Astrocyte (in vitro differentiated cells and primary cell): ENCODE results near the gene VAV2. TPM values are rescaled to one million over a fixed set of nuclear protein-coding genes. Genes with fewer than 3 reads are reported as not detected.

Source experiments
- DNase-seq: peaks from one replicate; pipeline ENCODE4 v3.0.0-alpha.2; 2010; ENCODE audit warnings: low read depth
- FAIRE-seq: peaks from 2 replicates; lab custom pipeline; 2011; peaks lifted over from hg19 to GRCh38; lab: Jason Lieb, UNC
- H2AFZ ChIP-seq: 2 replicates; pipeline ENCODE4 v1.6.0; 2012; ENCODE audit warnings: low read depth, low read length, inconsistent platforms
- H3K27ac ChIP-seq: 2 replicates; pipeline ENCODE4 v1.5.1; 2011; ENCODE audit warnings: low read depth, low read length, inconsistent platforms
- H3K27me3 ChIP-seq: 2 replicates; pipeline ENCODE4 v1.6.0; 2011; ENCODE audit warnings: low read length, inconsistent platforms; ENCODE audit not compliant: insufficient read depth
- H3K36me3 ChIP-seq: 2 replicates; pipeline ENCODE4 v1.5.1; 2011; ENCODE audit warnings: low read length, inconsistent platforms; ENCODE audit not compliant: insufficient read depth
- H3K4me1 ChIP-seq: 2 replicates; pipeline ENCODE4 v1.5.1; 2011; ENCODE audit warnings: low read length, inconsistent platforms; ENCODE audit not compliant: insufficient read depth
- H3K4me2 ChIP-seq: 2 replicates; pipeline ENCODE4 v1.6.0; 2012; ENCODE audit warnings: low read length, inconsistent platforms
- H3K4me3 ChIP-seq: 2 replicates; pipeline ENCODE4 v1.5.1; 2011; ENCODE audit warnings: low read depth, mild to moderate bottlenecking, low read length, inconsistent platforms; ENCODE audit not compliant: insufficient read depth
- H3K79me2 ChIP-seq: 2 replicates; pipeline ENCODE4 v1.6.0; 2012; ENCODE audit warnings: mild to moderate bottlenecking, low read length, inconsistent platforms; ENCODE audit not compliant: insufficient read depth
- H3K9ac ChIP-seq: 2 replicates; pipeline ENCODE4 v1.6.0; 2012; ENCODE audit warnings: mild to moderate bottlenecking, low read length, inconsistent platforms
- H3K9me3 ChIP-seq: 2 replicates; pipeline ENCODE4 v1.5.1; 2012; ENCODE audit warnings: low read depth, mild to moderate bottlenecking, low read length, inconsistent platforms; ENCODE audit not compliant: insufficient read depth
- H4K20me1 ChIP-seq: 2 replicates; pipeline ENCODE4 v1.6.0; 2012; ENCODE audit warnings: low read length, inconsistent platforms; ENCODE audit not compliant: insufficient read depth
- H3K27ac Mint-ChIP-seq: one replicate; pipeline ENCODE4 v1.8.0; 2021; ENCODE audit warnings: mild to moderate bottlenecking, mixed read lengths; ENCODE audit not compliant: unreplicated experiment
- H3K27me3 Mint-ChIP-seq: one replicate; pipeline ENCODE4 v1.8.0; 2021; ENCODE audit warnings: low read depth, mixed read lengths; ENCODE audit not compliant: unreplicated experiment
- H3K36me3 Mint-ChIP-seq: one replicate; pipeline ENCODE4 v1.8.0; 2021; ENCODE audit warnings: low read depth, mixed read lengths; ENCODE audit not compliant: unreplicated experiment
- H3K4me1 Mint-ChIP-seq: one replicate; pipeline ENCODE4 v1.8.0; 2021; ENCODE audit warnings: low read depth, mixed read lengths; ENCODE audit not compliant: unreplicated experiment
- H3K4me3 Mint-ChIP-seq: one replicate; pipeline ENCODE4 v1.8.0; 2021; ENCODE audit warnings: mild to moderate bottlenecking, moderate library complexity, mixed read lengths; ENCODE audit not compliant: unreplicated experiment
- H3K9me3 Mint-ChIP-seq: one replicate; pipeline ENCODE4 v1.8.0; 2021; ENCODE audit warnings: mild to moderate bottlenecking, mixed read lengths; ENCODE audit not compliant: unreplicated experiment
- CTCF ChIP-seq: IDR thresholded peaks from 2 replicates; pipeline ENCODE4 v1.5.1; 2011; ENCODE audit warnings: low read depth, mild to moderate bottlenecking, inconsistent platforms, low read length, moderate library complexity; ENCODE audit not compliant: insufficient read depth
- EZH2 ChIP-seq: IDR thresholded peaks from 2 replicates; pipeline ENCODE4 v1.6.1; 2012; ENCODE audit warnings: mild to moderate bottlenecking, low read length, inconsistent platforms; ENCODE audit not compliant: insufficient read depth
- total RNA-seq: library from RNA; stranded (reverse); gene quantifications from 2 replicates; pipeline ENCODE4 v1.2.1, GENCODE V29; 2021

Gene VAV2
- total RNA-seq, 1 donor from 2014 or later: 36.5 TPM

GRCh38 chr9:133758228-133758627, 233.9 kb downstream of the VAV2 start:
- H3K27ac ChIP-seq: no peak overlapping the region
- H4K20me1 ChIP-seq: peaks cover under 1% of the 10 kb centered on the region
- Mint-ChIP-seq H3K4me1 (peaks cover 4% of the 10 kb centered on the region), H3K9me3 (peaks cover 13% of the 10 kb centered on the region), H3K27me3 (no peaks in the 10 kb centered on the region), H3K4me3 (no peak overlapping the region), H3K27ac (no peak overlapping the region), H3K36me3 (peaks cover 22% of the 10 kb centered on the region)
- TF ChIP-seq EZH2: no peak
- no peak for TF ChIP-seq CTCF
- no peaks in the 10 kb centered on the region for H3K27me3 ChIP-seq
- DNase-seq: no peak
- H3K4me1 ChIP-seq: no peaks in the 10 kb centered on the region
- no peak overlapping the region for H3K4me2 ChIP-seq
- no peak overlapping the region for H3K9ac ChIP-seq
- H3K36me3 ChIP-seq: no peaks in the 10 kb centered on the region
- H3K79me2 ChIP-seq: no peaks in the 10 kb centered on the region
- H3K4me3 ChIP-seq: no peak overlapping the region
- FAIRE-seq: no peak
- no peak overlapping the region for H2AFZ ChIP-seq
- H3K9me3 ChIP-seq: no peaks in the 10 kb centered on the region

GRCh38 chr9:133754688-133755227, 237.4 kb downstream of the VAV2 start:
- FAIRE-seq (no peak), DNase-seq (no peak)
- Histone ChIP-seq H3K9me3 (no peaks in the 10 kb centered on the region), H3K79me2 (no peaks in the 10 kb centered on the region), H3K27ac (no peak overlapping the region), H2AFZ (no peak overlapping the region), H4K20me1 (no peaks in the 10 kb centered on the region), H3K36me3 (no peaks in the 10 kb centered on the region), H3K4me1 (no peaks in the 10 kb centered on the region), H3K27me3 (peaks cover 5% of the 10 kb centered on the region), H3K9ac (no peak overlapping the region), H3K4me2 (no peak overlapping the region), H3K4me3 (no peak overlapping the region)
- Mint-ChIP-seq H3K4me1 (no peaks in the 10 kb centered on the region), H3K36me3 (peaks cover 22% of the 10 kb centered on the region), H3K9me3 (peaks cover 13% of the 10 kb centered on the region), H3K4me3 (no peak overlapping the region), H3K27ac (no peak overlapping the region), H3K27me3 (peaks cover 4% of the 10 kb centered on the region)
- TF ChIP-seq EZH2 (no peak), CTCF (no peak)

GRCh38 chr9:133754187-133754586, 237.9 kb downstream of the VAV2 start:
- no peaks in the 10 kb centered on the region for H3K9me3 ChIP-seq
- TF ChIP-seq EZH2 (no peak), CTCF (no peak)
- no peak for DNase-seq
- H3K27me3 ChIP-seq: peaks cover 5% of the 10 kb centered on the region
- Mint-ChIP-seq H3K4me1 (no peaks in the 10 kb centered on the region), H3K9me3 (peaks cover 13% of the 10 kb centered on the region), H3K4me3 (no peak overlapping the region), H3K27ac (no peak overlapping the region), H3K36me3 (peaks cover 22% of the 10 kb centered on the region), H3K27me3 (peaks cover 4% of the 10 kb centered on the region)
- H3K9ac ChIP-seq: no peak overlapping the region
- no peak overlapping the region for H3K4me3 ChIP-seq
- FAIRE-seq: no peak
- no peak overlapping the region for H3K4me2 ChIP-seq
- H3K27ac ChIP-seq: no peak overlapping the region
- no peaks in the 10 kb centered on the region for H3K79me2 ChIP-seq
- H4K20me1 ChIP-seq: no peaks in the 10 kb centered on the region
- no peaks in the 10 kb centered on the region for H3K36me3 ChIP-seq
- H2AFZ ChIP-seq: no peak overlapping the region
- no peaks in the 10 kb centered on the region for H3K4me1 ChIP-seq
